SKM-1 (cell line): Measurements from ENCODE around the gene FIP1L1.
"Not testable (repeated sequence)": the region's sequence is repeated elsewhere in the genome, so short reads cannot be mapped to it uniquely, and the experiment has no call there.

Experiments
- DNase-seq: peaks from one replicate; lab custom pipeline; 2025; ENCODE audit not compliant: unreplicated experiment; lab: John Stamatoyannopoulos, UW

FIP1L1 gene

GRCh38 chr4:53376900-53377299 lies 541 bp upstream of the FIP1L1 start:
- no peak for DNase-seq

- no peak for DNase-seq
Measured at GRCh38 chr4:53378171-53378482, 686 bp downstream of the FIP1L1 start.

- no peak for DNase-seq
Measured at GRCh38 chr4:53380221-53380620, 2.8 kb downstream of the FIP1L1 start.

- DNase-seq = not testable (repeated sequence)
Measured at GRCh38 chr4:53409479-53409878, 32.0 kb downstream of the FIP1L1 start.

GRCh38 chr4:53419208-53419607 lies 41.8 kb downstream of the FIP1L1 start:
- no peak for DNase-seq

GRCh38 chr4:53421791-53422190 lies 44.4 kb downstream of the FIP1L1 start:
- no peak for DNase-seq

- DNase-seq = no peak
Measured at GRCh38 chr4:53422367-53422766, 44.9 kb downstream of the FIP1L1 start.

- no peak for DNase-seq
Measured at GRCh38 chr4:53424280-53424679, 46.8 kb downstream of the FIP1L1 start.

GRCh38 chr4:53427366-53427765 lies 49.9 kb downstream of the FIP1L1 start:
- DNase-seq = no peak

GRCh38 chr4:53431052-53431451 lies 53.6 kb downstream of the FIP1L1 start:
- no peak for DNase-seq

- no peak for DNase-seq
Measured at GRCh38 chr4:53432528-53433424, 55.3 kb downstream of the FIP1L1 start.

GRCh38 chr4:53436251-53436650 lies 58.8 kb downstream of the FIP1L1 start:
- DNase-seq = no peak

GRCh38 chr4:53441564-53441963 lies 64.1 kb downstream of the FIP1L1 start:
- no peak for DNase-seq

GRCh38 chr4:53444954-53445353 lies 67.5 kb downstream of the FIP1L1 start:
- no peak for DNase-seq

GRCh38 chr4:53450773-53451172 lies 73.3 kb downstream of the FIP1L1 start:
- no peak for DNase-seq

GRCh38 chr4:53453385-53453784 lies 75.9 kb downstream of the FIP1L1 start:
- DNase-seq = no peak

GRCh38 chr4:53455766-53456165 lies 78.3 kb downstream of the FIP1L1 start:
- no peak for DNase-seq

- DNase-seq = no peak
Measured at GRCh38 chr4:53456178-53456577, 78.7 kb downstream of the FIP1L1 start.

- no peak for DNase-seq
Measured at GRCh38 chr4:53459548-53459947, 82.1 kb downstream of the FIP1L1 start.

GRCh38 chr4:53461244-53461643 lies 83.8 kb downstream of the FIP1L1 start:
- DNase-seq = no peak

GRCh38 chr4:53463340-53463739 lies 85.9 kb downstream of the FIP1L1 start:
- no peak for DNase-seq

GRCh38 chr4:53465281-53465680 lies 87.8 kb downstream of the FIP1L1 start:
- no peak for DNase-seq

- no peak for DNase-seq
Measured at GRCh38 chr4:53465891-53466290, 88.5 kb downstream of the FIP1L1 start.
